ES-I3 (cell line): Measurements from ENCODE around the gene CHTOP.
"Not testable (repeated sequence)": the region's sequence is repeated elsewhere in the genome, so short reads cannot be mapped to it uniquely, and the experiment has no call there.

ENCODE experiments used
- H3K36me3 ChIP-seq: 2 replicates; pipeline ENCODE4 v1.6.1; 2013; ENCODE audit warnings: mild to moderate bottlenecking, low read length, control low read depth, moderate library complexity; ENCODE audit not compliant: insufficient read depth
- H3K4me1 ChIP-seq: 2 replicates; pipeline ENCODE4 v1.6.1; 2013; ENCODE audit warnings: mild to moderate bottlenecking, control low read depth, low read length; ENCODE audit not compliant: insufficient read depth
- H3K9ac ChIP-seq: 2 replicates; pipeline ENCODE4 v1.6.1; 2013; ENCODE audit warnings: low read depth, mild to moderate bottlenecking, low read length, moderate library complexity
- H3K9me3 ChIP-seq: 2 replicates; pipeline ENCODE4 v1.6.1; 2013; ENCODE audit warnings: mild to moderate bottlenecking, low read length, moderate library complexity; ENCODE audit not compliant: control insufficient read depth, insufficient read depth

Gene CHTOP

GRCh38 chr1:153633161-153633753 lies 609 bp upstream of the CHTOP start:
- Histone ChIP-seq H3K9ac (peak overlapping the region; percentile 100; the same call in 1 of the 2 replicates), H3K4me1 (peaks cover 9% of the 10 kb centered on the region; the same call in 1 of the 2 replicates), H3K36me3 (peaks cover 16% of the 10 kb centered on the region), H3K9me3 (no peaks in the 10 kb centered on the region)

- H3K36me3 ChIP-seq: peaks cover 26% of the 10 kb centered on the region
- no peaks in the 10 kb centered on the region for H3K4me1 ChIP-seq
- H3K9ac ChIP-seq: no peak overlapping the region
- H3K9me3 ChIP-seq: no peaks in the 10 kb centered on the region
These were observed 2.0 kb downstream of the CHTOP start for GRCh38 chr1:153635872-153636271.

DNA sequence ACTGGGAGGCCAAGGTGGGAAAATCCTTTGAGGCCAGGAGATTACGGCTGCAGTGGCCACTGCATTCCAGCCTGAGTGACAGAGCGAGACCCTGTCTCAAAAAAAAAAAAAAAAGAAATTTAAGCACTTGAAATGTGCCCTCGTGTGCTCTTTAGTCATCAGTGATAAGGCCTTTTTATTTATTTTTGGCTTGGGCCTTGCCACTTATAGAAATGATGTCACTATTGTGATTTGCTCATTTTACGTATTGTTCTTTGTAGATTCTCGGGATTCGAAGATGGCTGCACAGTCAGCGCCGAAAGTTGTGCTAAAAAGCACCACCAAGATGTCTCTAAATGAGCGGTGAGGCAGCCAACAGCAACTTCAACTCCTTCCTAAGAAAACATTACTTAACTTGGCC lies 2.4 kb downstream of the CHTOP start:
- Histone ChIP-seq H3K9ac (no peak overlapping the region), H3K4me1 (no peaks in the 10 kb centered on the region), H3K9me3 (no peaks in the 10 kb centered on the region), H3K36me3 (peaks cover 30% of the 10 kb centered on the region)

GRCh38 chr1:153638261-153638660 lies 4.4 kb downstream of the CHTOP start:
- Histone ChIP-seq H3K9me3 (no peaks in the 10 kb centered on the region), H3K4me1 (no peaks in the 10 kb centered on the region), H3K36me3 (peaks cover 46% of the 10 kb centered on the region), H3K9ac (no peak overlapping the region)

GRCh38 chr1:153639280-153639679 lies 5.4 kb downstream of the CHTOP start:
- Histone ChIP-seq H3K9me3 (no peaks in the 10 kb centered on the region), H3K4me1 (no peaks in the 10 kb centered on the region), H3K36me3 (peaks cover 54% of the 10 kb centered on the region), H3K9ac (no peak overlapping the region)

GRCh38 chr1:153640213-153640612 lies 6.3 kb downstream of the CHTOP start:
- not testable (repeated sequence) for H3K9ac ChIP-seq, H3K4me1 ChIP-seq, H3K9me3 ChIP-seq
- peaks cover 54% of the 10 kb centered on the region for H3K36me3 ChIP-seq

DNA sequence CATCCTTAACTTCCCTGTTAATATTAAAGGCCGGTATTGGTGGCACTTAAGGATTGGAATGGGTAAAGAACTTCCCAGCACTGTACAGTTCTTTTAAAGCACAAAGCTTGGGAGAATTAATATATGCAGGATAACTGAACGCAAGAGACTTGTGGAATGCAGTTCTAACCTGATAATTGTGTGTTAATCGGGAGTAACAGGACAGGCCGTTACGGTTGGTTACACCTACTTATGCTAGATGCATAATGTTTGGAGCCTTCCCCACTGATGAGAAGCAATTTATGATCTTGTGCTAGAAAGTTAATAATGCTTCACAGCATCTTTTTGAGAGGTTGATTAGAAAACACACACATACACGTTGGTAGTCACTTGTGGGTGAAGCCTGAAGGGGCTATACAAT lies 7.0 kb downstream of the CHTOP start:
- no peaks in the 10 kb centered on the region for H3K4me1 ChIP-seq
- no peak overlapping the region for H3K9ac ChIP-seq
- no peaks in the 10 kb centered on the region for H3K9me3 ChIP-seq
- H3K36me3 ChIP-seq: peaks cover 57% of the 10 kb centered on the region

- no peak overlapping the region for H3K9ac ChIP-seq
These were observed 8.3 kb downstream of the CHTOP start for GRCh38 chr1:153642161-153642560.

GRCh38 chr1:153643100-153643499 lies 9.2 kb downstream of the CHTOP start:
- H3K9ac ChIP-seq: no peak overlapping the region
- H3K36me3 ChIP-seq: peaks cover 46% of the 10 kb centered on the region

More at GRCh38 chr1:153642161-153642560, 8.3 kb downstream of the CHTOP start:
- peaks cover 51% of the 10 kb centered on the region for H3K36me3 ChIP-seq
- no peaks in the 10 kb centered on the region for H3K4me1 ChIP-seq
- no peaks in the 10 kb centered on the region for H3K9me3 ChIP-seq

GRCh38 chr1:153643816-153644215 lies 9.9 kb downstream of the CHTOP start:
- Histone ChIP-seq H3K9me3 (no peaks in the 10 kb centered on the region), H3K36me3 (peaks cover 40% of the 10 kb centered on the region), H3K9ac (no peak overlapping the region), H3K4me1 (no peaks in the 10 kb centered on the region)

More at GRCh38 chr1:153643100-153643499, 9.2 kb downstream of the CHTOP start:
- Histone ChIP-seq H3K9me3 (no peaks in the 10 kb centered on the region), H3K4me1 (no peaks in the 10 kb centered on the region)

DNA sequence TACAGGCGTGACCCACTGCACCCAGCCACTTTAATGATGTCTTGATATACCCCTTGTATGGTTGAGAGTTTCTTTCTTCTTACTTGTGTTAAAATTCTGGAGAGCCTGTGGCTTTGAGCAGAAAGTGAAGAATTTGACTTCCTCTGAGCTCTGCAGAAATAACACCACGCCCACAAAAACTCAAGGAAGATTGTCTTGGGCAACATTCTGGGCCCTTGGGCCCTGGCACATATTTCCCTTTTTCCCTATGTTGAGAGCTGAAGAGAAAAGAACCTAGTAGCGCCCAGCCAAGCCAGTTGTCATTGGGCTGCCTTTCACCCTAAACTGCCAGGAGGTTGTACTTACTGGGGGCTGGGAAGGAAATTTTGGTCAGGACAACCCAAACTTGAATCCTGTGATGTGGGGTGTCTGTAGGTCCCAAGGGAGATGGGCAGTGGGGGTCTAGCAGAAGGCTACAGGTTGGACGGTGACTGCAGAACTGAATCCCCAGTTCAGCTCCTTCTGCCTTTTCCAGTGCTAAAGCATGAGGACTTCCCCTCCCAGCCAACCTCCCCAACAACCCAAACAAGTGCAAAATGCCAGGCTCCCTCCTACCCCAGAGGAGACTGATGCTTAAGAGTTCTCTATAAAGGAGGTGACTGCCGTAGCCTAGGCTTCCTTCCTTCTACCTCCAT lies 12.9 kb downstream of the CHTOP start:
- Histone ChIP-seq H3K9ac (no peak overlapping the region), H3K36me3 (peaks cover 28% of the 10 kb centered on the region), H3K4me1 (no peaks in the 10 kb centered on the region), H3K9me3 (no peaks in the 10 kb centered on the region)

DNA sequence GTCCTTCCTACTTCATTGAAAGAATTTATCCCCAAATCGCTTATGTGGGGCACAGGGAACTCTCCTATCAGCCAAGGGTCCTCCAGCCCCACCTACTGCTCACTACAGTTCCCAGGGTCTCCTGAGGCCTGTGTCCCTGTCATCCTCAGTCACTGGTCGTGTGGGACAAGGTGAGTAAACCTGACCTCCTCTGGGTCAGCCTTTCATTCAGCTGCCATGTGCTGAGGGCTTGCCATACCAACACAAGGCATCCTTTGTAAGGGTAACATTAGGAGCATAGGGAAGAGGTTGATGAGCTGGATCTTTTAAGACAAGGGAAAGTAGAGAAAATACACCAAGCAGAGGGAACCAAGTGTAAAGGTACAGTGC lies 13.5 kb downstream of the CHTOP start:
- no peaks in the 10 kb centered on the region for H3K9me3 ChIP-seq
- H3K4me1 ChIP-seq: no peaks in the 10 kb centered on the region
- H3K9ac ChIP-seq: no peak overlapping the region
- H3K36me3 ChIP-seq: peaks cover 22% of the 10 kb centered on the region

GRCh38 chr1:153648000-153648643 lies 14.3 kb downstream of the CHTOP start:
- H3K4me1 ChIP-seq: no peaks in the 10 kb centered on the region
- H3K9ac ChIP-seq: no peak overlapping the region
- no peaks in the 10 kb centered on the region for H3K9me3 ChIP-seq
- H3K36me3 ChIP-seq: peaks cover 16% of the 10 kb centered on the region

DNA sequence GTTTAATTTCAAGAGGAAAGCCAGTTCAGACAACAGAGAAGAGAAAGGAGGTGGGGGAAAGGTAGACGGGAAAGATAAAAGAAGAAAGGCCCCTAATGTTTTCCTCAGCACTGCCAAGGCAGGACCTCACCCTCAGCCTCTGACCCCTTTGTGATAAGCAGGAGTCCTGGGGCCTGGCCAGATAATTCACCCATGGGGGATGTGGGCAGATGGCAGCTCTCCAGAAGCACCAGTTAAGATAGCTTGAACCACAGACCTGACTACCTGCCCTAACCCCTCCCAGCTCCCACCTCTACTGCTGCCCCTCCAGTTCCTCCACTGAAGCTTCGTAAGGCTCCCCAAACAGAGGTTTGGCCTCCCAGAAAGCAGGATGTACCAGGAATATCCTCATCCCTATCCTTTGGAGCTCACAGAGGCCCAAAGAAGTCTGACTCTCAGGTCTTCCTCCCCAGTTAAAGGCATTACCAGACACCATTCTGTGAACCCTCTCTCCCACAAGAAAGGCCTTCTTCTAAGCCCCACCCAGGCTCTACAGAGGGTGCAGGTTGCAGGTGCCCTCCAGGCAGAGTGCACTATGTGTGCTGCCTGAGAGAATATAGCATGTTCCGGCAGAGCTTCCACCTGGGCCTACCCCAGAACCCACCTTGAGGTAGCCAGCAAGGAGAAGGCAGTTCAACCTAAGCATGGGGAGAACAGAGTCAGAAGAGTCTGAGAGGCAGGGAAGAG lies 15.4 kb downstream of the CHTOP start:
- 0 out of 2 replicates have a peak, but pooled peaks cover 7% of the 10 kb centered on the region for H3K36me3 ChIP-seq
- no peaks in the 10 kb centered on the region for H3K4me1 ChIP-seq
- no peaks in the 10 kb centered on the region for H3K9me3 ChIP-seq
- H3K9ac ChIP-seq: no peak overlapping the region
